ENCODE results near the gene BSDC1. TPM values are rescaled to one million over a fixed set of nuclear protein-coding genes. Genes with fewer than 3 reads are reported as not detected.

BSDC1 gene
- total RNA-seq (2014; rRNA removed; shearing (Covaris generic)): 54.4 and 56.0 TPM in 2 replicates

DNA sequence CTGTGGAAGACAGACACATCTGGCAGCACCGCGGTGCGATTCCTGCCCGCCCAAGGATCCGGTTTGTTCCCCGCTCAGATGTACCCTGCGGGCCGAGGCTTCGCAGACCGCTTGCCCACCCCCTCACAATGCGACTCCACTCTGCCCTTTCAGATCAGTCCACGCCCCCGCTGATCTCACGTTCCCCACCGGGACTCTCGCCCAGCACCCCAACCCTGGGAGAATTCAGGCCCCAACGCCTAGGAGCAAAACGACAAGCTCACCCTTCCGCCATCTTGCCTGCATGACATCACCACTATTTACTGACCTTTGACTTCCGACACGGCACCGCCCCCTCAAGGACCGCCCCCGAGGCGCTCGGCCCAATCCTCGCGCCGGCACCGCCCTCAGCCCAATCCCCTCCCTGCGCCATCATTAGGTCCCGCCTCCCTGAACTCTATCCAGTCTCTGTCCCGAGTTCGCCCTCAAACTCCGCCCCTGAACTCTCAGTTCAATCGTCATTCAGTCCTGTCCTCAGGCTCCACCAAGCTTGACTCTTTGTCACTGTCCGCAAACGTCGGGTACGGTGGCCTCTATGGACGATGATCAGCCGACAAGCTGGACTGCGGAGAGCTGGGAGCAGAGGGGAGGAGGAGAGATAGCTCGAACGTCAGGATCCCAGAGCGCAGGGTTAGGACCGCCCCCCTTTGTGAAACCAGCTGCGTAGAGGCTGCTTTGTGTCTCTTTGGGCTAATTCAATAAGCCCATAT lies at the start of gene BSDC1:
TSS of gene BSDC1 (minus strand) at position 301 of the 749 bp plus-strand sequence. CDS start at position 274, 27 bp downstream.

DNA sequence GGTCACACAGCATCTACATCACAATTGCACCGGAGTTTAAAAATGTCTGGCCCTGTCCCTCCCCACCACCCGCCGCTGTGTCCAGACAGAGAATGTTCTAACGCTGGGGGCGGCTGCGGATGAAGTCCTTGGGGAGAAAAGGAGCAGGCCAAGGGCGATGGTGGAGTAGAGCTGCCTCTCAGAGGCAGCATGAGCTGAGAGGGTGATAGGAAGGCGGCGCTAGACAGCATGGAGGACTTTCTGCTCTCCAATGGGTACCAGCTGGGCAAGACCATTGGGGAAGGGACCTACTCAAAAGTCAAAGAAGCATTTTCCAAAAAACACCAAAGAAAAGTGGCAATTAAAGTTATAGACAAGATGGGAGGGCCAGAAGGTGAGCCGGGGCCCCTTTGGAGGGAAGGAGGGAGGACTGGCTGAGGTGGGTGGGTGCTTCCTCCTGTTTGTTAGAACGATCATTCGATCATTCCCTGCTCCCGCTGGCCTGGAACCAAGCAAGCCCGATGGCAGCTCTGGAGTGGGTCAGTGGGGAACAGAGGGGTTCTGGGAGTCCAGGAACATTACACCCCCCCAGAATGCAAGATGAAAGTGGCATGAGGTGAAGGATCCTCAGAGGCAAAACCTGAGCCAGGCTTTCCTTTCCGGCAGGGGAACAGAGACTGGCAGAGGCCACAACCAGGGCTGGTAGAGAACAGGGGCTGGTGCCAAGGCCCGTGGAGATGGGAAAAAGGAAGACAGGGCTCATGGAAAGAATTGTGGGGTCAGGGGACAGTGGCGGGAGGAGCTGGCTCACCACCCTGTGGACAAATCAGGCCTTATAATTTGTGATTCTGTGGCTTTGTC lies 31.5 kb downstream of the BSDC1 start, which contains the start of the genes FAM229A and TSSK3:
TSS of gene FAM229A (minus strand) at position 12 of the 840 bp plus-strand sequence. CDS start 394 bp downstream, outside the sequence.
TSS of gene TSSK3 (plus strand) at position 66 of the 840 bp plus-strand sequence. CDS start at position 229, 163 bp downstream.

GRCh38 chr1:32335790-32336590 lies 58.3 kb downstream of the BSDC1 start, which contains the start of gene MARCKSL1:
Gene MARCKSL1, minus strand, starts transcription at chr1:32336233. Its CDS starts 200 bp downstream, at chr1:32336033.

Other genes with a start within 250 kb of the BSDC1 start
- gene TXLNA, start 214.8 kb downstream of the BSDC1 start, total RNA-seq (2014; rRNA removed; shearing (Covaris generic)): 76.9 and 78.7 TPM in 2 replicates
- 32.6 and 40.1 TPM in 2 replicates for gene CCDC28B, start 193.8 kb downstream of the BSDC1 start, total RNA-seq (2014; rRNA removed; shearing (Covaris generic))
- 5.8 and 6.1 TPM in 2 replicates for gene IQCC, start 188.8 kb downstream of the BSDC1 start, total RNA-seq (2014; rRNA removed; shearing (Covaris generic))
- gene DCDC2B, start 185.4 kb downstream of the BSDC1 start, total RNA-seq (2014; rRNA removed; shearing (Covaris generic)): not detected in 2 replicates
- 12.3 and 16.0 TPM in 2 replicates for gene TMEM234, start 172.1 kb downstream of the BSDC1 start, total RNA-seq (2014; rRNA removed; shearing (Covaris generic))
- gene EIF3I, start 172.0 kb downstream of the BSDC1 start, total RNA-seq (2014; rRNA removed; shearing (Covaris generic)): 440 and 450 TPM in 2 replicates
- 0.37 and 0.57 TPM in 2 replicates for gene FAM167B, start 147.2 kb downstream of the BSDC1 start, total RNA-seq (2014; rRNA removed; shearing (Covaris generic))
- 0.30 TPM in 1 of 2 replicates, not detected in the other for gene LCK, start 143.2 kb downstream of the BSDC1 start, total RNA-seq (2014; rRNA removed; shearing (Covaris generic))
- 121 and 126 TPM in 2 replicates for gene HDAC1, start 102.4 kb downstream of the BSDC1 start, total RNA-seq (2014; rRNA removed; shearing (Covaris generic))
- gene MARCKSL1, start 58.2 kb downstream of the BSDC1 start, total RNA-seq (2014; rRNA removed; shearing (Covaris generic)): 151 and 153 TPM in 2 replicates
- 4.8 and 7.3 TPM in 2 replicates for gene FAM229A, start 32.0 kb downstream of the BSDC1 start, total RNA-seq (2014; rRNA removed; shearing (Covaris generic))
- gene TSSK3, start 31.9 kb downstream of the BSDC1 start, total RNA-seq (2014; rRNA removed; shearing (Covaris generic)): 1.3 and 1.5 TPM in 2 replicates
- gene ZBTB8B, start 70.6 kb upstream of the BSDC1 start, total RNA-seq (2014; rRNA removed; shearing (Covaris generic)): 0.13 and 0.15 TPM in 2 replicates
- gene ZBTB8A, start 145.0 kb upstream of the BSDC1 start, total RNA-seq (2014; rRNA removed; shearing (Covaris generic)): 1.5 TPM in 2 replicates